HEK293 (cell line): ENCODE data around the gene FRRS1L.

Experiments used
- KLF16 ChIP-seq: fragments of 450-650 bp; formaldehyde crosslinking; IDR thresholded peaks from 2 replicates; pipeline ENCODE4 v1.5.1; 2017; ENCODE audit warnings: missing biosample characterization, missing genetic modification characterization
- PRDM6 ChIP-seq: fragments of 450-650 bp; formaldehyde crosslinking; IDR thresholded peaks from 2 replicates; pipeline ENCODE4 v1.5.1; 2017; ENCODE audit warnings: missing biosample characterization, missing genetic modification characterization
- ZFP3 ChIP-seq: fragments of 450-650 bp; formaldehyde crosslinking; IDR thresholded peaks from 2 replicates; pipeline ENCODE4 v1.5.1; 2016; ENCODE audit warnings: low read depth, missing biosample characterization, missing genetic modification characterization

The FRRS1L gene

GRCh38 chr9:109082091-109082620 is 84.9 kb downstream of the FRRS1L start (continued):
- TF ChIP-seq PRDM6 (peak; percentile 35; the same call in 1 of the 2 replicates), ZFP3 (tag by site-specific recombination) (no peak), KLF16 (tag by site-specific recombination) (no peak)
